Spleen (tissue), 11 donors: ENCODE results near the gene PSMG1. TPM values are rescaled to one million over a fixed set of nuclear protein-coding genes. Genes with fewer than 3 reads are reported as not detected.
"Not testable (repeated sequence)": the region's sequence is repeated elsewhere in the genome, so short reads cannot be mapped to it uniquely, and the experiment has no call there.

Experiments used
- DNase-seq: peaks from one replicate; pipeline ENCODE4 v3.0.0-alpha.2; 2020
- H3K27ac ChIP-seq, 8 donors: fragments of 200-600 bp; sonication (generic) in 7 of 8; 1 replicate in 4 of 8; 2 replicates in 4 of 8; pipeline versions ENCODE4 v1.5.0 to v1.8.0; 2016 to 2021; ENCODE audit warnings: inconsistent platforms in 4 of 8, mild to moderate bottlenecking in 4 of 8, moderate library complexity in 1 of 8
- H3K27me3 ChIP-seq, 7 donors: fragments of 200-600 bp; sonication (generic) in 6 of 7; replicated peaks in 1 of 7; 1 replicate in 4 of 7; 2 replicates in 3 of 7; pipeline versions ENCODE4 v1.5.0 to v1.8.0; 2016 to 2021; ENCODE audit warnings: inconsistent platforms in 3 of 7, mild to moderate bottlenecking in 1 of 7
- H3K36me3 ChIP-seq, 6 donors: fragments of 200-600 bp; sonication (generic) in 5 of 6; 1 replicate in 4 of 6; 2 replicates in 2 of 6; pipeline versions ENCODE4 v1.5.0 to v1.8.0; 2016 to 2021; ENCODE audit warnings: inconsistent platforms in 2 of 6
- H3K4me1 ChIP-seq, 6 donors: fragments of 200-600 bp; sonication (generic) in 5 of 6; 1 replicate in 3 of 6; 2 replicates in 3 of 6; pipeline versions ENCODE4 v1.5.0 to v1.8.0; 2016 to 2021; ENCODE audit warnings: inconsistent platforms in 3 of 6
- H3K4me3 ChIP-seq, 8 donors: fragments of 200-600 bp; sonication (generic) in 7 of 8; 1 replicate in 4 of 8; 2 replicates in 4 of 8; pipeline versions ENCODE4 v1.5.0 to v1.8.0; 2016 to 2021; ENCODE audit warnings: inconsistent platforms in 4 of 8, mild to moderate bottlenecking in 4 of 8, moderate library complexity in 2 of 8
- H3K9me3 ChIP-seq, 8 donors: fragments of 200-600 bp; sonication (generic) in 7 of 8; 1 replicate in 4 of 8; 2 replicates in 4 of 8; pipeline versions ENCODE4 v1.5.0 to v1.8.0; 2016 to 2021; ENCODE audit warnings: inconsistent platforms in 4 of 8
- CTCF ChIP-seq, 11 experiments: fragments of 200-600 bp in 7 of 11; fragments of 450-650 bp in 4 of 11; sonication (generic) in 4 of 11; IDR thresholded peaks in 8 of 11; conservative IDR thresholded peaks in 3 of 11; 1 replicate in 7 of 11; 2 replicates in 4 of 11; pipeline versions ENCODE4 v1.4.0 to v1.8.0; 2016 to 2021; ENCODE audit warnings: antibody characterized with exemption in 11 of 11, inconsistent platforms in 4 of 11, mild to moderate bottlenecking in 1 of 11
- POLR2A ChIP-seq, 3 donors: fragments of 450-650 bp; IDR thresholded peaks; one replicate each; pipeline ENCODE4 v1.5.1; 2017; ENCODE audit warnings: antibody characterized with exemption in 3 of 3, mild to moderate bottlenecking in 1 of 3
- POLR2AphosphoS5 ChIP-seq, 3 donors: sonication (generic); formaldehyde crosslinking; IDR thresholded peaks; one replicate each; pipeline ENCODE4 v1.5.1; 2017; ENCODE audit warnings: antibody characterized with exemption in 3 of 3
- WGBS, 5 donors: extraction: QIAGEN DNeasy Blood & Tissue Kit in 3 of 5; methylation state at CpG; one replicate each; pipeline versions ENCODE4 v1.1.5 to v1.1.7; 2013 to 2018; 5-methylcytosine and 5-hydroxymethylcytosine counted together
- intact Hi-C: fragments of 100-400 bp; cut with DNase I; formaldehyde crosslinking; loops from one replicate; pipeline ENCODE4 v1.15.0; 2023; ENCODE audit warnings: low total_unique reads
- polyA plus RNA-seq, 3 donors: library from polyadenylated mRNA; stranded (reverse); fragments of 200-250 nt; gene quantifications; one replicate each; pipeline ENCODE4 v1.2.1, GENCODE V29; 2013
- total RNA-seq, 7 donors: library from RNA; depleted of rRNA in 3 of 7; stranded (reverse); fragments of >200 nt in 3 of 7; fragmentation: NEBNext Ultra II Directional in 4 of 7; extraction: Animal tissue kit (Norgen Biotek cat#: 25700) in 4 of 7; gene quantifications; one replicate each; pipeline versions ENCODE4 v1.1.0 to v1.2.1, GENCODE V29; 2016 to 2021
- donor health status: healthy with polysubstance abuse.
- donor health status: DM: no; HTN: no; CAD: no; lungs with moderate emphysema.
- donor health status: DM: no; HTN: no; CAD: no.
- donor health status: Bipolar disorder and iron deficiency.
- donor health status: healthy.
- donor health status: DM: no; HTN: no; CAD: no.
- donor health status: DM: yes; HTN: yes; CAD: no.

The PSMG1 gene
- total and polyA plus RNA-seq, 10 donors, result 12.3 to 39.9 (median 19.1) TPM

DNA sequence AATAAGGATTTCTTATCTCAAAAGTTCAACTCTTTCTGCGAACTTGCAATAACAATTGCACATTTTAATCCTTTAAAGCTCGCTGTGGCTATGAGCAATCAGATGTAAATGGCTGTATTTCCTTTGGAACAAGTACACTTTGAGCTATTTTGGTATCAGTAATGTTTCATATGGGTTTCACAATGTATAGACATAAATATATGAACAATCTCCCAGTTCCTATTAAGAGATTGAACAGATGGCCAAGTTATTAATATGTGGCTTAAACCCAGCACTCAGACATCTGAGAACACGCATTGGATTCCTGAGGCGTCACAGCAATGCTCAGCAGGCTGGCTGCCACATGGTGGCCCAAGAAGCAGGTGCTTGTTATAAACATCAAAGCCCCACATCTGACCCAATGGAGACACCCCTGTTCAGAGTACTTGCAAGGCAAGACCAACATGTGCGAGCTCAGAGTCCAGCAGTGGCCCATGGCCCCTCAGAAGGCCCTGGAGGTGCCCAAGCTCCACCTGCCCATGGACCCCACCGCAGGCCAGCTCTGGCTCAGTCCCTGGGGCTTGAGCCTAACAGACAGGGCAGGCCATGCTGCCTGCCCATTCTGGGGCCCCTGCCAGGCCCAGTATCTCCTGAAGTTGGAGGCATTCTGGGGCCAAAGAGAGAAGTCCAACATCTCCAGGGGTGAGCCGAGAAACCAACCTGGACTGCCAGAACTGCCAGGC, 23.7 kb downstream of the PSMG1 start:
- no peak for TF ChIP-seq CTCF (IDR thresholded peaks at IDR 0.05 in 8 of 11, conservative IDR thresholded peaks at IDR 0.05 in 3 of 11)
- no peak for TF ChIP-seq POLR2AphosphoS5 (IDR thresholded peaks at IDR 0.05)
- TF ChIP-seq POLR2A (IDR thresholded peaks at IDR 0.05), result no peak
- DNase-seq, result no peak
- H3K27me3 ChIP-seq, result no peaks in the 10 kb centered on the region
- WGBS, 5 donors, result 74 to 97% (median 87%) methylated on average over 7 of the region's 7 CpGs
- H3K9me3 ChIP-seq, result peaks cover 0 to 16% (median 8%) of the 10 kb centered on the region in 8 donors
- no peaks in the 10 kb centered on the region for H3K36me3 ChIP-seq
- no peak overlapping the region for H3K4me3 ChIP-seq
- no peak overlapping the region for H3K27ac ChIP-seq
- H3K4me1 ChIP-seq, result peaks cover 0 to 13% (median 0%) of the 10 kb centered on the region in 6 donors
- intact Hi-C loops, result no loop called here

GRCh38 chr21:39157241-39157640, 26.0 kb downstream of the PSMG1 start:
- DNase-seq, intact Hi-C loops: not testable (repeated sequence)

GRCh38 chr21:39156024-39156423, 27.2 kb downstream of the PSMG1 start:
- H3K27me3 ChIP-seq, result no peaks in the 10 kb centered on the region
- H3K4me1 ChIP-seq, result peaks cover 0 to 6% (median 0%) of the 10 kb centered on the region in 6 donors
- no peaks in the 10 kb centered on the region for H3K9me3 ChIP-seq
- H3K27ac ChIP-seq, result no peak overlapping the region
- TF ChIP-seq CTCF (IDR thresholded peaks at IDR 0.05 in 8 of 11, conservative IDR thresholded peaks at IDR 0.05 in 3 of 11) (no peak), POLR2AphosphoS5 (IDR thresholded peaks at IDR 0.05) (no peak)
- H3K36me3 ChIP-seq, result no peaks in the 10 kb centered on the region
- DNase-seq, result no peak
- 79 to 95% (median 91%) methylated on average over 7 of the region's 7 CpGs for WGBS, 5 donors
- H3K4me3 ChIP-seq, result no peak overlapping the region
- intact Hi-C loops, result no loop called here

More at GRCh38 chr21:39157241-39157640, 26.0 kb downstream of the PSMG1 start:
- H3K27me3 ChIP-seq, H3K27ac ChIP-seq, H3K9me3 ChIP-seq, H3K4me3 ChIP-seq, H3K36me3 ChIP-seq: not testable (repeated sequence)
- H3K4me1 ChIP-seq, result peaks cover 0 to 13% (median 0%) of the 10 kb centered on the region in 6 donors
- WGBS, 5 donors, result 96 to 98% (median 98%) methylated on average over 21 to 34 of the region's 34 CpGs

GRCh38 chr21:39155578-39155977, 27.7 kb downstream of the PSMG1 start:
- Histone ChIP-seq H3K27ac (no peak overlapping the region), H3K4me1 (peaks cover 0 to 1% (median 0%) of the 10 kb centered on the region in 6 donors), H3K9me3 (no peaks in the 10 kb centered on the region), H3K27me3 (no peaks in the 10 kb centered on the region), H3K36me3 (no peaks in the 10 kb centered on the region), H3K4me3 (no peak overlapping the region)
- intact Hi-C loops, result no loop called here
- 74 to 90% (median 86%) methylated on average over 2 of the region's 2 CpGs for WGBS, 5 donors
- TF ChIP-seq POLR2AphosphoS5 (IDR thresholded peaks at IDR 0.05), result no peak
- TF ChIP-seq CTCF (IDR thresholded peaks at IDR 0.05 in 8 of 11, conservative IDR thresholded peaks at IDR 0.05 in 3 of 11), result no peak
- no peak for TF ChIP-seq POLR2A (IDR thresholded peaks at IDR 0.05)
- no peak for DNase-seq
